ENCODE results near the gene MCOLN1. TPM values are rescaled to one million over a fixed set of nuclear protein-coding genes. Genes with fewer than 3 reads are reported as not detected.
A peak's percentile ranks its signal among the peaks of the same experiment; 100 is the strongest.

MCOLN1 gene
- total and polyA plus RNA-seq, 5 donors from 2014 or later = 8.6 to 15.2 (median 12.0) TPM

GRCh38 chr19:7492142-7492541 is 30.3 kb upstream of the MCOLN1 start:
- H3K4me3 ChIP-seq (ENCODE audit: low read depth, low read length) = no peak overlapping the region
- H3K36me3 ChIP-seq (ENCODE audit: control insufficient read depth, insufficient read depth, low read length) = no peaks in the 10 kb centered on the region
- H3K27ac ChIP-seq (ENCODE audit: insufficient read depth, low read length, poor library complexity, severe bottlenecking) = no peak overlapping the region
- H3K4me1 Mint-ChIP-seq = peaks cover 6 to 10% (median 8%) of the 10 kb centered on the region in 4 donors
- H3K9me3 Mint-ChIP-seq = peaks cover 0 to 2% (median 0%) of the 10 kb centered on the region in 7 donors
- H3K27ac Mint-ChIP-seq = peak overlapping the region in 2 of 3 donors; percentile 6 to 76
- H3K4me1 ChIP-seq (ENCODE audit: control insufficient read depth, insufficient read depth, low read length, poor library complexity, severe bottlenecking) = peaks cover 6% of the 10 kb centered on the region
- no peaks in the 10 kb centered on the region for H3K9me3 ChIP-seq (ENCODE audit: control insufficient read depth in 2 of 2, low read length in 2 of 2)
- H3K4me3 Mint-ChIP-seq = peak overlapping the region in 2 of 4 donors; percentile 29 to 72
- no peaks in the 10 kb centered on the region for H3K36me3 Mint-ChIP-seq
- DNase-seq (peak in 1 of 3 donors; percentile 30), ATAC-seq (ENCODE audit: low read depth in 2 of 2) (no peak)
- peaks cover 25% of the 10 kb centered on the region for H3K27me3 Mint-ChIP-seq
- H3K27me3 ChIP-seq (ENCODE audit: control insufficient read depth, insufficient read depth, low read length) = no peaks in the 10 kb centered on the region

DNA sequence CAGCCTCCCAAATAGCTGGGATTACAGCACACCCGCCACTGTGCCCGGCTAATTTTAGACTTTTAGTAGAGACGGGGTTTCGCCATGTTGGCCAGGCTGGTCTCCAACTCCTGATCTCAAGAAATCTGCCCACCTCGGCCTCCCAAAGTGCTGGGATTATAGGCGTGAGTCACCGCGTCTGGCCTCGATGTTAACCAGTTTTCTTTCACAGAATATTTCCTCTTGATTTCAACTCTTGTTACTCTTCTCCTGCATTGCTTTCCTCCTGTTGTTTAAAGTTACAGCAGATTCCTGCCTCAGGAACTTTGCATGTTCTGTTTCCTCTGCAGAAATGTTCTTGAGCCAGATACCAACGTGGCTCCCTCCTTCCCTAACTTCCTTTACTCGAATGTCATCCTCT is 29.9 kb upstream of the MCOLN1 start:
- H3K27ac ChIP-seq (ENCODE audit: insufficient read depth, low read length, poor library complexity, severe bottlenecking) = no peak overlapping the region
- peak overlapping the region in 1 of 3 donors; percentile 6 for H3K27ac Mint-ChIP-seq
- no peaks in the 10 kb centered on the region for H3K36me3 Mint-ChIP-seq

GRCh38 chr19:7494416-7495098 is 27.9 kb upstream of the MCOLN1 start:
- Mint-ChIP-seq H3K27ac (no peak overlapping the region), H3K4me1 (peaks cover under 1 to 7% (median 5%) of the 10 kb centered on the region in 4 donors), H3K36me3 (no peaks in the 10 kb centered on the region), H3K9me3 (peaks cover 0 to 3% (median 0%) of the 10 kb centered on the region in 7 donors), H3K27me3 (peaks cover 35% of the 10 kb centered on the region), H3K4me3 (peak overlapping the region in 1 of 4 donors; percentile 15)
- Histone ChIP-seq H3K27me3 (ENCODE audit: control insufficient read depth, insufficient read depth, low read length) (no peaks in the 10 kb centered on the region), H3K4me3 (ENCODE audit: low read depth, low read length) (no peak overlapping the region), H3K4me1 (ENCODE audit: control insufficient read depth, insufficient read depth, low read length, poor library complexity, severe bottlenecking) (peaks cover under 1% of the 10 kb centered on the region), H3K9me3 (ENCODE audit: control insufficient read depth in 2 of 2, low read length in 2 of 2) (no peaks in the 10 kb centered on the region), H3K36me3 (ENCODE audit: control insufficient read depth, insufficient read depth, low read length) (no peaks in the 10 kb centered on the region), H3K27ac (ENCODE audit: insufficient read depth, low read length, poor library complexity, severe bottlenecking) (no peak overlapping the region)
- ATAC-seq (ENCODE audit: low read depth in 2 of 2) = no peak
- DNase-seq = no peak

More for the DNA sequence above, 29.9 kb upstream of the MCOLN1 start:
- no peaks in the 10 kb centered on the region for H3K9me3 ChIP-seq (ENCODE audit: control insufficient read depth in 2 of 2, low read length in 2 of 2)
- peaks cover 0 to 2% (median 0%) of the 10 kb centered on the region in 7 donors for H3K9me3 Mint-ChIP-seq
- H3K4me1 Mint-ChIP-seq = peaks cover 6 to 10% (median 8%) of the 10 kb centered on the region in 4 donors
- H3K36me3 ChIP-seq (ENCODE audit: control insufficient read depth, insufficient read depth, low read length) = no peaks in the 10 kb centered on the region
- peaks cover 25% of the 10 kb centered on the region for H3K27me3 Mint-ChIP-seq
- no peak overlapping the region for H3K4me3 ChIP-seq (ENCODE audit: low read depth, low read length)
- ATAC-seq (ENCODE audit: low read depth in 2 of 2) = no peak
- no peak for DNase-seq
- peaks cover 6% of the 10 kb centered on the region for H3K4me1 ChIP-seq (ENCODE audit: control insufficient read depth, insufficient read depth, low read length, poor library complexity, severe bottlenecking)
- H3K4me3 Mint-ChIP-seq = peak overlapping the region in 2 of 4 donors; percentile 29 to 72
- no peaks in the 10 kb centered on the region for H3K27me3 ChIP-seq (ENCODE audit: control insufficient read depth, insufficient read depth, low read length)

GRCh38 chr19:7497292-7497691 is 25.1 kb upstream of the MCOLN1 start:
- Mint-ChIP-seq H3K9me3 (peaks cover 0 to 3% (median 0%) of the 10 kb centered on the region in 7 donors), H3K4me3 (no peak overlapping the region), H3K4me1 (peaks cover 0 to 6% (median 3%) of the 10 kb centered on the region in 4 donors), H3K27ac (no peak overlapping the region), H3K27me3 (peaks cover 47% of the 10 kb centered on the region), H3K36me3 (no peaks in the 10 kb centered on the region)
- H3K27ac ChIP-seq (ENCODE audit: insufficient read depth, low read length, poor library complexity, severe bottlenecking) = no peak overlapping the region
- H3K4me3 ChIP-seq (ENCODE audit: low read depth, low read length) = no peak overlapping the region
- no peaks in the 10 kb centered on the region for H3K36me3 ChIP-seq (ENCODE audit: control insufficient read depth, insufficient read depth, low read length)
- no peaks in the 10 kb centered on the region for H3K9me3 ChIP-seq (ENCODE audit: control insufficient read depth in 2 of 2, low read length in 2 of 2)
- ATAC-seq (ENCODE audit: low read depth in 2 of 2) (no peak), DNase-seq (no peak)
- peaks cover 4% of the 10 kb centered on the region for H3K4me1 ChIP-seq (ENCODE audit: control insufficient read depth, insufficient read depth, low read length, poor library complexity, severe bottlenecking)
- H3K27me3 ChIP-seq (ENCODE audit: control insufficient read depth, insufficient read depth, low read length) = no peaks in the 10 kb centered on the region

GRCh38 chr19:7500811-7501450 is 21.5 kb upstream of the MCOLN1 start:
- Mint-ChIP-seq H3K27ac (no peak overlapping the region), H3K36me3 (no peaks in the 10 kb centered on the region), H3K9me3 (peaks cover 0 to 3% (median 0%) of the 10 kb centered on the region in 7 donors), H3K4me1 (peaks cover 0 to 13% (median 8%) of the 10 kb centered on the region in 4 donors), H3K4me3 (no peak overlapping the region), H3K27me3 (peaks cover 57% of the 10 kb centered on the region)
- peaks cover 5% of the 10 kb centered on the region for H3K27me3 ChIP-seq (ENCODE audit: control insufficient read depth, insufficient read depth, low read length)
- no peak overlapping the region for H3K27ac ChIP-seq (ENCODE audit: insufficient read depth, low read length, poor library complexity, severe bottlenecking)
- H3K9me3 ChIP-seq (ENCODE audit: control insufficient read depth in 2 of 2, low read length in 2 of 2) = no peaks in the 10 kb centered on the region
- no peak for ATAC-seq (ENCODE audit: low read depth in 2 of 2)
- peaks cover 12% of the 10 kb centered on the region for H3K4me1 ChIP-seq (ENCODE audit: control insufficient read depth, insufficient read depth, low read length, poor library complexity, severe bottlenecking)
- DNase-seq = peak in 1 of 3 donors; percentile 57
- no peaks in the 10 kb centered on the region for H3K36me3 ChIP-seq (ENCODE audit: control insufficient read depth, insufficient read depth, low read length)
- no peak overlapping the region for H3K4me3 ChIP-seq (ENCODE audit: low read depth, low read length)

DNA sequence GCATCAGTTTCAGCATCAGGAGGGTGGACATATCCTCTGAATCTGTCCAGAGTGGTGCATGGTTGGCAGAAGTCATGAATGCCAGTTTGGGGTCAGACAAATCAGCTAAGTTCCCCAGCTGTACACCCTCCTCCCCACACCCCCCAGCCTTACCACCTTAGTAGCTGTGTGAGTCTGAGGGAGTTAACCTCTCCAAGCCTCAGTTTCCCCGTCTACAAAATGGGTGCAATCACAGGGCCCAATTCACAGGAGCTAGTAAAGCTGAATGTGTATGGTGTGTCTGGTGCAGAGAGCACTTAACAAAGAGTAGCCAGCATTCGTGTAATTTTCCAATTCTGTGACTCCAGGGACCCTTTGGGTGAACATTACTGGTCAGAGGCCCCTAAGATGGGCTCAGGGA is 19.9 kb upstream of the MCOLN1 start:
- Histone ChIP-seq H3K36me3 (ENCODE audit: control insufficient read depth, insufficient read depth, low read length) (no peaks in the 10 kb centered on the region), H3K4me1 (ENCODE audit: control insufficient read depth, insufficient read depth, low read length, poor library complexity, severe bottlenecking) (peaks cover 12% of the 10 kb centered on the region), H3K4me3 (ENCODE audit: low read depth, low read length) (no peak overlapping the region), H3K27ac (ENCODE audit: insufficient read depth, low read length, poor library complexity, severe bottlenecking) (no peak overlapping the region), H3K27me3 (ENCODE audit: control insufficient read depth, insufficient read depth, low read length) (peaks cover 5% of the 10 kb centered on the region), H3K9me3 (ENCODE audit: control insufficient read depth in 2 of 2, low read length in 2 of 2) (no peaks in the 10 kb centered on the region)
- H3K4me1 Mint-ChIP-seq = peaks cover 0 to 19% (median 8%) of the 10 kb centered on the region in 4 donors
- DNase-seq (no peak), ATAC-seq (ENCODE audit: low read depth in 2 of 2) (no peak)
- H3K27me3 Mint-ChIP-seq = peaks cover 59% of the 10 kb centered on the region
- H3K27ac Mint-ChIP-seq = no peak overlapping the region
- H3K9me3 Mint-ChIP-seq = peaks cover 0 to 4% (median 0%) of the 10 kb centered on the region in 7 donors
- H3K4me3 Mint-ChIP-seq = no peak overlapping the region
- no peaks in the 10 kb centered on the region for H3K36me3 Mint-ChIP-seq

DNA sequence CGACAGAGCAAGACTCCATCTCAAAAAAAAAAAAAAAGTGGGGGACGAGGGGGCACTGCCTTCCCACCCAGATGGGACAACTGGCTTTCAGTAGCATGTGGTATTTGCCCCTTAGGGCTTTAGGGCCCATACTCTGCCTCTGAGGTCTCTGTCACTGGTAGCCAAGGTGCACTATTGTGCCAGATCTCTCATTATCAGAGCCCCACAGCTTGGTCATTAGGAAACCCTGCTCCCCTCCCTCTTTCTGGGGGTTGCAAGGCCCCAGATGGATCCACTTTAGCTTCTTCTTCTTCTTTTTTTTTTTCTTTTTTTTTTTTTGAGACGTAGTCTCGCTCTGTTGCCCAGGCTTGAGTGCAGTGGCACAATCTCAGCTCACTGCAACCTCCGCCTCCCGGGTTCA is 17.7 kb upstream of the MCOLN1 start:
- Histone ChIP-seq H3K4me1 (ENCODE audit: control insufficient read depth, insufficient read depth, low read length, poor library complexity, severe bottlenecking) (peaks cover 12% of the 10 kb centered on the region), H3K36me3 (ENCODE audit: control insufficient read depth, insufficient read depth, low read length) (no peaks in the 10 kb centered on the region), H3K27ac (ENCODE audit: insufficient read depth, low read length, poor library complexity, severe bottlenecking) (no peak overlapping the region), H3K9me3 (ENCODE audit: control insufficient read depth in 2 of 2, low read length in 2 of 2) (no peaks in the 10 kb centered on the region), H3K4me3 (ENCODE audit: low read depth, low read length) (no peak overlapping the region), H3K27me3 (ENCODE audit: control insufficient read depth, insufficient read depth, low read length) (peaks cover 5% of the 10 kb centered on the region)
- H3K4me3 Mint-ChIP-seq = no peak overlapping the region
- peaks cover 0 to 1% (median 0%) of the 10 kb centered on the region in 7 donors for H3K9me3 Mint-ChIP-seq
- peaks cover 60% of the 10 kb centered on the region for H3K27me3 Mint-ChIP-seq
- no peak overlapping the region for H3K27ac Mint-ChIP-seq
- no peaks in the 10 kb centered on the region for H3K36me3 Mint-ChIP-seq
- ATAC-seq (ENCODE audit: low read depth in 2 of 2) = no peak
- no peak for DNase-seq
- peaks cover 0 to 19% (median 4%) of the 10 kb centered on the region in 4 donors for H3K4me1 Mint-ChIP-seq

All from CD4-positive, CD25-positive, alpha-beta regulatory T cell (primary cell).